NCI-H2227 (cell line): Measurements from ENCODE around the gene PTPRZ1.

Experiments
- DNase-seq: peaks from one replicate; lab custom pipeline; 2025; ENCODE audit not compliant: unreplicated experiment; lab: John Stamatoyannopoulos, UW

The PTPRZ1 gene

GRCh38 chr7:121953164-121953563 lies 80.2 kb downstream of the PTPRZ1 start:
- DNase-seq: no peak

GRCh38 chr7:121953601-121954000 lies 80.6 kb downstream of the PTPRZ1 start:
- DNase-seq: no peak

GRCh38 chr7:121954803-121955202 lies 81.8 kb downstream of the PTPRZ1 start:
- no peak for DNase-seq

GRCh38 chr7:121957626-121958025 lies 84.7 kb downstream of the PTPRZ1 start:
- DNase-seq: no peak

GRCh38 chr7:121960678-121961077 lies 87.7 kb downstream of the PTPRZ1 start:
- no peak for DNase-seq

GRCh38 chr7:121961089-121961867 lies 88.3 kb downstream of the PTPRZ1 start:
- no peak for DNase-seq

DNA sequence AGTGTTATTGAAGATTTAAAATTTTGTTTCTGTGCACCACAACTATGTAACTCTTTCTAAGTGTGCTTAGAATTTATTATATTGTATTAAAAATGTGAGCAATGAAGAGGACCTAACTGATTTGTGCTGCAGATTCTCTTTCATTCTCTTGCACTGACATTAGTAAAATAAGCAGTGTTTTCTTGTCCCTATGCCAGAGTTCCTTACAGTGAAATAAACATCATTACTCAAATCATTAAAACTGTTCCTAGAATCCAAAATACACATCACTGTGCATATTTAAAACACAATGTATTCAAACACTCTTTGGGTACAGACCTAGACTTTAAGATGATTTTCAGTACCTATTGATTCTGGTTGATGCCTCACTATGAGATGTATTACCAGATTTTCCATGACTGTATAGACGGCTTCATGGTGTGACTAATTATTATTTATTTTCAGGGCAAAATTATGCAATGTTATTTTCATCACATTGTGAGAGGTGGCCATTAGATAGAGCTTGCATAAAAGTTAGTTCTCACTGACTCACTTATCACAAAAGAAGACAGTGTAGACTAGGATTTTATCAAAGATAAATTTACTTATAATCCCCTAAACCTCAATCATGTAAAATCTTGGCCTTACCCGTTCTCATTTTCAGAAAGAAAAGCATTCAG lies 93.4 kb downstream of the PTPRZ1 start:
- DNase-seq: no peak

GRCh38 chr7:121966935-121967332 lies 94.0 kb downstream of the PTPRZ1 start:
- no peak for DNase-seq

DNA sequence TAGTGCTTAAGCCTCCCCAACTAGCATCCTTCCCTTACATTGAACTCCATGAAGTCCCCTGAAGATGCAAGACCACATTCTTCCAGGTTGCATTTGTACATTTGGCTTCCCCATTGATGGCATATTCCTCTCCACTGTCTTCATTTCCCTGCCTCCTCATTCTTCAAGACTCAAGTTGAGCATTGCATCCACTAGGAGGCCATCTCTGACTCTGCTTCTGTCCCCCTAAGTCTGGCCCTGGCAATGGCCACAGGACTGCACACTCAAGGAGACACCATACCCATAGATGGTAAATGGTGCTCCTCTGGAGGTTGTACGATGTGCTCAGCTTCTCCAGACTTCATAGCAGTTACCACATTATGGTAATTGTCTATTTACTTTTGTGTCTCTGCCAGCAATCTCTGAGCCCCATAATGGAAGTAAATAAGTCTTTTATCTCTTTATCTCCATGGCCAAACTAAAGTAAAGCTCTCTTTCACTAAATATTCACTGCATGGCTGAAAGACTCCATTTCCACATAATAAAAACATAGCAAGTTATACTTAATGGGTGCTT lies 112.6 kb downstream of the PTPRZ1 start:
- no peak for DNase-seq

DNA sequence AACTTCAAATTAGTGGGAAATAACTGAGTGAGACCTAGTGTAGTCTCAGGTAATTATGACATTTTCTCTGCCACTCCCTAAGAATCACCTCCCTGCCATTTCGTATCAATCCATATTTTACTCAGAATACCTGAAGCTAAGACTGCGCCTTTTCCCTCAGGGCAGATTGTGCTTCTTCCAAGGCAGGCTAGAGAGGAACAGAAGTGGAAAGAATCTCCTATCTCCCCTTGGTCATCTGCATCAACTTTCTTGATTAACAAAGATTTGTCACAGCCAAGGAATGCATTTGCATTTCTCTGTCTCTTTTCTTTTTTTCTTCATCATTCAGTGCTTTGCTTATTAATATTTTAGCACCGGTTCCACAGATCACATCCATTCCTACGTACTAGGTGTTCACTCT lies 119.1 kb downstream of the PTPRZ1 start:
- DNase-seq: no peak

- peak; percentile 84 for DNase-seq
Measured at GRCh38 chr7:121994625-121995410, 121.9 kb downstream of the PTPRZ1 start.

GRCh38 chr7:122006687-122007086 lies 133.7 kb downstream of the PTPRZ1 start:
- DNase-seq: peak; percentile 48

DNA sequence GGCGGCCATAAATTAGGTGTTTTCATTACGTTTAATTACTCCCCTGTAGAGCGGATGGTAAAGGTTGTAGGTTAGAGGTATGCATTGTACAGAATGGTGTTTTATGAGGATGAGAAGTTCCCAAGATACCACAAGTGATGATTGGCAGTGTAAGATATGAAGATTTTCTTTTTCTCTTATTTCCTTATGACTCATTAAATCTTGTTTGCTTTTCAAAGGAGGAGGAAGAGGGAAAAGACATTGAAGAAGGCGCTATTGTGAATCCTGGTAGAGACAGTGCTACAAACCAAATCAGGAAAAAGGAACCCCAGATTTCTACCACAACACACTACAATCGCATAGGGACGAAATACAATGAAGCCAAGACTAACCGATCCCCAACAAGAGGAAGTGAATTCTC lies 137.2 kb downstream of the PTPRZ1 start:
- DNase-seq: no peak

DNA sequence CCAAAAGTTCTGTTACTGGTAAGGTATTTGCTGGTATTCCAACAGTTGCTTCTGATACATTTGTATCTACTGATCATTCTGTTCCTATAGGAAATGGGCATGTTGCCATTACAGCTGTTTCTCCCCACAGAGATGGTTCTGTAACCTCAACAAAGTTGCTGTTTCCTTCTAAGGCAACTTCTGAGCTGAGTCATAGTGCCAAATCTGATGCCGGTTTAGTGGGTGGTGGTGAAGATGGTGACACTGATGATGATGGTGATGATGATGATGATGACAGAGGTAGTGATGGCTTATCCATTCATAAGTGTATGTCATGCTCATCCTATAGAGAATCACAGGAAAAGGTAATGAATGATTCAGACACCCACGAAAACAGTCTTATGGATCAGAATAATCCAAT lies 140.1 kb downstream of the PTPRZ1 start:
- no peak for DNase-seq

DNA sequence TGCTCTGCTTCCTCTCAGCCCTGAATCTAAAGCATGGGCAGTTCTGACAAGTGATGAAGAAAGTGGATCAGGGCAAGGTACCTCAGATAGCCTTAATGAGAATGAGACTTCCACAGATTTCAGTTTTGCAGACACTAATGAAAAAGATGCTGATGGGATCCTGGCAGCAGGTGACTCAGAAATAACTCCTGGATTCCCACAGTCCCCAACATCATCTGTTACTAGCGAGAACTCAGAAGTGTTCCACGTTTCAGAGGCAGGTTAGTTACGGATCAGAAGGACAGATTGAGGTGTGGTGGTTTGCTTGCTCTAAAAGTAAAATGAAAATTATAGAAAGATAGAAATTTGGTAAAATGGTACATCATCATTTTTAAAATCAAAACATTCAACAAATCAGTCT lies 140.7 kb downstream of the PTPRZ1 start:
- no peak for DNase-seq

DNA sequence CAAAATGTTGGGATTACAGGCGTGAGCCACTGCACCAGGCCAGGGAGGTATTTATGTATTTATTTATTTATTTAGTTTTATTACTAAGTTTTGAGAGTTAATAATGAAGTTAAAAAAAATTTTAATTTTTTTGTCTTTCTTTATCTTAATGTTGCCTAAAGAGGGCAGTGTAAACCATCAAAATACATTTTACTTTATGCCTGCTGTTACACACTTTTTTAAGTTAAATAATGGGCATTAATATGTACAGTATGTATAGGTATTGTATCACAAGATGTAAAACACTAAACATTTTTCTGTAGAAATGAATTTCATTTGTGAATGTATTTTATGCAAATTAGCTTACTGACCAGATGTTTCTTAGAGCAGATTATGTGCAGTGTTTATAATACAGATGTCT lies 141.7 kb downstream of the PTPRZ1 start:
- no peak for DNase-seq

- no peak for DNase-seq
Measured at GRCh38 chr7:122018032-122018431, 145.1 kb downstream of the PTPRZ1 start.

GRCh38 chr7:122027058-122027457 lies 154.1 kb downstream of the PTPRZ1 start:
- DNase-seq: no peak

- no peak for DNase-seq
Measured at GRCh38 chr7:122033641-122034040, 160.7 kb downstream of the PTPRZ1 start.

DNA sequence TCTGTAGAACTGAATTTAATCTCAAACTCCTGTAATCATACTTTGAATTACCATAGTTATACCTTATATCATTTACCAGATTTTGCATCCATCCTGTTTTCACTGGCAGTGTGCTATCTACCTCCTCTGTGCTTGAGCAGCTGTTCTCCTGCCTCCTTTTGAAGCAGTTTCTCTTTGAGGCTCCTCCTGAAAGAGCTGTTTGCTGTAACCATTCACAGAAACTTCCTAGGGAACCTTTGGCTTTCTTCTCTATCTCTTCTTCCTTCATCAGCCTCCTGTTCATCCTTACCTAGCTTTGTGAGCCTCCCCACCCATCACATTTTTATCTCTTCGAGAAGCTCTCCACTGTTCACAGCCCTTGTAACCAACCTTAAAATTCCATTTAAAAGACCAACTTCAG lies 162.9 kb downstream of the PTPRZ1 start:
- no peak for DNase-seq

DNA sequence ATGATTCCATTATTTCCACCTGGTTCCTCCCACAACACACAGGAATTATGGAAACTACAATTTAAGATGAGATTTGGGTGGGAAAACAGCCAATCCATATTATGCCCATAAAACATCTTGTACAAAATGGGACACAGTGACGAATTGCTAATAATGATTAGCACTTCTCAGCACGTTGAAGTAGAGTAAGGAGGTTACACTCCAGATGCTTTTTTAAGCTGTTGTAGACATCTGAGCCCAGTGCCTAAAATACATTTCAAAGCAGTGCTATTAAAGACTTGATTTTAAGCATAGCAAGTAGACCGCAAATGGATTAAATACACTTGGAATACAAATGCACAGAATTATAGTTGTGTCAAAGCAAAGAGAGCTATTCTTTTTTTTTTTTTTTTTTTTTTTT lies 165.2 kb downstream of the PTPRZ1 start:
- DNase-seq: no peak

GRCh38 chr7:122038904-122039303 lies 165.9 kb downstream of the PTPRZ1 start:
- DNase-seq: no peak
